HCT116 (cell line): ENCODE results near the gene BTBD16.

Source experiments
- EZH2 ChIP-seq: fragments of 200-600 bp; sonication (generic); IDR thresholded peaks from 2 replicates; pipeline ENCODE4 v1.6.1; 2017; ENCODE audit warnings: antibody characterized with exemption, mixed run types
- JUND ChIP-seq: IDR thresholded peaks from 2 replicates; pipeline ENCODE4 v1.6.1; 2012
- MAX ChIP-seq: IDR thresholded peaks from 2 replicates; pipeline ENCODE4 v1.6.1; 2012
- POLR2A ChIP-seq: IDR thresholded peaks from 2 replicates; pipeline ENCODE4 v1.7.0; 2011; ENCODE audit warnings: borderline replicate concordance; ENCODE audit not compliant: insufficient read depth, insufficient read length; ENCODE audit errors: extremely low read depth
- ZFX ChIP-seq: fragments of 450-650 bp; IDR thresholded peaks from 2 replicates; pipeline ENCODE4 v1.6.1; 2017
- TF ChIP-seq, protein P1 (sequence below), 3 experiments: fragments of 200-600 bp in 1 of 3; sonication (generic) in 1 of 3; IDR thresholded peaks in 2 of 3; conservative IDR thresholded peaks in 1 of 3; 2 replicates each; pipeline ENCODE4 v1.5.1; 2012 to 2017; ENCODE audit warnings: low read depth in 2 of 3, low read length in 2 of 3, antibody characterized with exemption in 1 of 3, borderline replicate concordance in 1 of 3, control low read depth in 1 of 3, mild to moderate bottlenecking in 1 of 3, mixed read lengths in 1 of 3, mixed run types in 1 of 3, moderate library complexity in 1 of 3; ENCODE audit not compliant: insufficient read depth in 1 of 3

- TF ChIP-seq, protein P1, sequence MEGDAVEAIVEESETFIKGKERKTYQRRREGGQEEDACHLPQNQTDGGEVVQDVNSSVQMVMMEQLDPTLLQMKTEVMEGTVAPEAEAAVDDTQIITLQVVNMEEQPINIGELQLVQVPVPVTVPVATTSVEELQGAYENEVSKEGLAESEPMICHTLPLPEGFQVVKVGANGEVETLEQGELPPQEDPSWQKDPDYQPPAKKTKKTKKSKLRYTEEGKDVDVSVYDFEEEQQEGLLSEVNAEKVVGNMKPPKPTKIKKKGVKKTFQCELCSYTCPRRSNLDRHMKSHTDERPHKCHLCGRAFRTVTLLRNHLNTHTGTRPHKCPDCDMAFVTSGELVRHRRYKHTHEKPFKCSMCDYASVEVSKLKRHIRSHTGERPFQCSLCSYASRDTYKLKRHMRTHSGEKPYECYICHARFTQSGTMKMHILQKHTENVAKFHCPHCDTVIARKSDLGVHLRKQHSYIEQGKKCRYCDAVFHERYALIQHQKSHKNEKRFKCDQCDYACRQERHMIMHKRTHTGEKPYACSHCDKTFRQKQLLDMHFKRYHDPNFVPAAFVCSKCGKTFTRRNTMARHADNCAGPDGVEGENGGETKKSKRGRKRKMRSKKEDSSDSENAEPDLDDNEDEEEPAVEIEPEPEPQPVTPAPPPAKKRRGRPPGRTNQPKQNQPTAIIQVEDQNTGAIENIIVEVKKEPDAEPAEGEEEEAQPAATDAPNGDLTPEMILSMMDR (IDR thresholded peaks at IDR 0.05 in 2 of 3, conservative IDR thresholded peaks at IDR 0.05 in 1 of 3; ENCODE audit: borderline replicate concordance in 1 of 3, insufficient read depth in 1 of 3, low read depth in 2 of 3, low read length in 2 of 3) = no peak
- TF ChIP-seq ZFX (no peak), POLR2A (no peak), EZH2 (no peak), MAX (no peak), JUND (no peak)
Observed at GRCh38 chr10:122302315-122302714, 31.2 kb downstream of the BTBD16 start.
